Ammon's horn (tissue), 1 donor: ENCODE results near the gene LRP1.
A peak's percentile ranks its signal among the peaks of the same experiment; 100 is the strongest.

Experiments used
- DNase-seq: peaks from one replicate; pipeline ENCODE4 v3.0.0-alpha.2; 2016; ENCODE audit warnings: low spot score

Gene LRP1

GRCh38 chr12:57211791-57212700, 83.8 kb downstream of the LRP1 start:
- no peak for DNase-seq

- DNase-seq = no peak
Measured at GRCh38 chr12:57212701-57213057, 84.4 kb downstream of the LRP1 start.

GRCh38 chr12:57213058-57213715, 84.9 kb downstream of the LRP1 start:
- DNase-seq = peak; percentile 93

- DNase-seq = no peak
Measured at GRCh38 chr12:57213763-57214397, 85.6 kb downstream of the LRP1 start.

- peak; percentile 62 for DNase-seq
Measured at GRCh38 chr12:57214398-57214781, 86.1 kb downstream of the LRP1 start.

- DNase-seq = no peak
Measured at GRCh38 chr12:57215065-57215464, 86.8 kb downstream of the LRP1 start.

GRCh38 chr12:57215668-57216013, 87.4 kb downstream of the LRP1 start:
- DNase-seq = no peak

GRCh38 chr12:57216014-57216911, 88.0 kb downstream of the LRP1 start, which contains the start of gene NXPH4:
TSS of gene NXPH4 (plus strand) at chr12:57216794. CDS start at chr12:57216970, 176 bp downstream.
- no peak for DNase-seq

GRCh38 chr12:57216921-57217879, 88.9 kb downstream of the LRP1 start:
- DNase-seq = no peak

GRCh38 chr12:57218030-57218853, 90.0 kb downstream of the LRP1 start:
- DNase-seq = no peak

GRCh38 chr12:57219205-57219992, 91.1 kb downstream of the LRP1 start:
- no peak for DNase-seq

GRCh38 chr12:57219993-57220754, 91.9 kb downstream of the LRP1 start:
- no peak for DNase-seq

GRCh38 chr12:57220770-57221168, 92.5 kb downstream of the LRP1 start:
- no peak for DNase-seq

- no peak for DNase-seq
Measured at GRCh38 chr12:57221169-57221917, 93.1 kb downstream of the LRP1 start.

- DNase-seq = no peak
Measured at GRCh38 chr12:57222286-57223190, 94.3 kb downstream of the LRP1 start.
